HUES6 (cell line): ENCODE results near the gene ARMC2.

Experiments
- H3K27ac ChIP-seq: 2 replicates; pipeline ENCODE4 v1.7.0; 2013; ENCODE audit warnings: low read depth, mild to moderate bottlenecking, low read length, inconsistent platforms
- H3K27me3 ChIP-seq: 2 replicates; pipeline ENCODE4 v1.6.1; 2013; ENCODE audit warnings: low read length; ENCODE audit not compliant: control insufficient read depth, insufficient read depth
- H3K36me3 ChIP-seq: 2 replicates; pipeline ENCODE4 v1.6.1; 2013; ENCODE audit warnings: low read length; ENCODE audit not compliant: control insufficient read depth, insufficient read depth
- H3K4me1 ChIP-seq: 2 replicates; pipeline ENCODE4 v1.6.1; 2013; ENCODE audit warnings: low read length; ENCODE audit not compliant: control insufficient read depth, insufficient read depth
- H3K4me3 ChIP-seq: 2 replicates; pipeline ENCODE4 v1.5.1; 2013; ENCODE audit warnings: low read depth, low read length
- H3K9ac ChIP-seq: one replicate; pipeline ENCODE4 v1.6.1; 2013; ENCODE audit warnings: mild to moderate bottlenecking, low read length
- H3K9me3 ChIP-seq: 2 replicates; pipeline ENCODE4 v1.6.1; 2013; ENCODE audit warnings: low read depth, low read length; ENCODE audit not compliant: control insufficient read depth, insufficient read depth

Gene ARMC2

DNA sequence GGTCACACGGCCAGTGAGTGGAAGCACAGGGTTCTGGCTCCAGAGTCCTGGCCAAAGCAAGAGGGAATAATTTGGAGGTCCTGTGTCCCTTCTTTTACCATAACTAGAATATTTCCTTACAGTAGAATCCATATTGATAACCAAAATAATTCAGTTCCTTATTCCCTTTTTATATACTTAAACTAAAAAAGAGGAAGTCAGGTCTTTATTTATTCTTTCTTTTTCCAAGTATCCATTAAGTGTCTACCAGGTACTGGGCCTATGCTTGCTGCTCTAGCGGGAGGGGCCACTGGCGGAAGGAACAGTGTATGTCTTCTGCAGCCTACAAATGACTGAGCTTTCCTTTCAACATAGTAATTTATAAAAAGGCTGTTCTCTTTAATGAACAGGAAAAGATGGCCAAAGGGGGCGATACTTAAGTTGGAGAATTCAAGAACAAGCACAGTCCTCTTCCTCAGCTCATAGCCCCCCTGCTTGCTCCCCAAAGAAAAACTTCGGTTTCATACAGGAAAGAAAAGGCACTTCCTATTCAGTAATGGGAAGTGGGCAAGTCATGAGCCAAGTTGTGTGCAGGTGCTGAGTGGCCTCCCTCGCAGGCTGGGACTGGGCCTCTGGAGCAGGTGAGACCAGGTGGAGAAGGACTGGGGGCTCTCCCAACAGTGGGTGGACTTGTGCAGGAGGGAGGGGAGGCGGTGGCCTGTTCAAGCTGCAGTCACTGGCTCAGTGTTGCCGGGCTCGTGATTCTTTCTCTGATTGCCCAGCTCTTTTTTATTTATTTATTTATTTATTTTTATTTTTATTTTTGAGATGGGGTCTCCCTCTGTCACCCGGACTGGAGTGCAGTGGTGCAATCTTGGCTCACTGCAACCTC is 110.9 kb downstream of the ARMC2 start:
- no peaks in the 10 kb centered on the region for H3K4me1 ChIP-seq
- no peaks in the 10 kb centered on the region for H3K27me3 ChIP-seq
- H3K4me3 ChIP-seq: no peak overlapping the region
- no peaks in the 10 kb centered on the region for H3K36me3 ChIP-seq
- no peak overlapping the region for H3K27ac ChIP-seq
- no peak overlapping the region for H3K9ac ChIP-seq
- H3K9me3 ChIP-seq: no peaks in the 10 kb centered on the region

DNA sequence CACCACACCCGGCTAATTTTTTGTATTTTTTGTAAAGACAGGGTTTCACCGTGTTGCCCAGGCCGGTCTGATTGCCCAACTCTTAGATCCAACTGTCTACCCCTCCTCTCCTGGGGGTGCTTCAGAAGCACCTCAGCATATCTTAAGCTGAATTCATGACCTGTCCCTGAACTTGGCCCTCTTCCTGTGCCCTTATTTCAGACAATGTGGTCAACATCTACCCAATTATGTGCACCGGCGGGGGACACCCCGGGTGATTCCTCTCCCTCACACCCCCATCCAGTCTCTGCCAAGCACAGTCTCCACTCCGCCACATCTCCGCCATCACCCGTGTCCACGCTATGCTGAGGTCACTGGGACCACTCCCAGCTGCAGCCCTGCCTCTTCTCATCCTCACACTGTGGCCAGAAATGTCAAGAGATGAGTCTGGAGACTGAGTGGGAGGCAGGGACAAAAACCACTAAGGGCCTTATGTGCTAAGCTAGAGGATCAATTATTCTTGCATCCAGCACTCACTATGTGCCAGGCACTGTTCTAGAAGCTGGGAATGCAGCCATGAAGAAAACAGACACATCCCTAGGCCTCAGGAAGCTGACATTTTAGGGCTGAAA is 111.9 kb downstream of the ARMC2 start:
- no peak overlapping the region for H3K4me3 ChIP-seq
- H3K9ac ChIP-seq: no peak overlapping the region
- no peaks in the 10 kb centered on the region for H3K36me3 ChIP-seq
- no peaks in the 10 kb centered on the region for H3K27me3 ChIP-seq
- H3K4me1 ChIP-seq: peaks cover 2% of the 10 kb centered on the region; the same call in 1 of the 2 replicates
- no peaks in the 10 kb centered on the region for H3K9me3 ChIP-seq
- no peak overlapping the region for H3K27ac ChIP-seq

GRCh38 chr6:108960601-108961000 is 112.4 kb downstream of the ARMC2 start:
- Histone ChIP-seq H3K4me3 (no peak overlapping the region), H3K9me3 (no peaks in the 10 kb centered on the region), H3K4me1 (peaks cover 6% of the 10 kb centered on the region), H3K36me3 (no peaks in the 10 kb centered on the region), H3K9ac (no peak overlapping the region), H3K27ac (no peak overlapping the region), H3K27me3 (no peaks in the 10 kb centered on the region)

DNA sequence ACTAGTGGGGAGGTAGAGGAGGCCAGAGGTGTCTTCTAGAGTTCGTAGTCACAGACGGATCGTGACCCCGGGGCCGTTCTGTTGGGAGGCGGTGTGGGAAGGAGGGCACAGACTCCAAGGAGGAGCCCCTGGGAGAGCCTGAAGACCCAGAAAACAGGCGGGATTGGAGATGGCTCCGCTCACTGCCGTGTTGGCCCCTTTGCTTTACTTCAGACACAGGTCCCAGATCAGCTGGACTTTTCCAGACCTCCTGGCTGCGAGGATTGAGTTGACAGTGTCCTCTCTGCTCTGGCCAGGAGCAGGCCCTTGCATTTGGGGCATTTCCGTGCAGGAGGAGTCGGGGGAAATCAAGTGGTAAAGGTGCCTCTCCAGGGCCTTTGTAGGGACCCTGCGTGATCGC is 112.9 kb downstream of the ARMC2 start:
- H3K4me3 ChIP-seq: no peak overlapping the region
- no peaks in the 10 kb centered on the region for H3K9me3 ChIP-seq
- peaks cover 9% of the 10 kb centered on the region for H3K4me1 ChIP-seq
- H3K36me3 ChIP-seq: no peaks in the 10 kb centered on the region
- no peak overlapping the region for H3K27ac ChIP-seq
- no peaks in the 10 kb centered on the region for H3K27me3 ChIP-seq
- no peak overlapping the region for H3K9ac ChIP-seq

- H3K9ac ChIP-seq: no peak overlapping the region
- peaks cover 18% of the 10 kb centered on the region for H3K4me1 ChIP-seq
- H3K36me3 ChIP-seq: no peaks in the 10 kb centered on the region
- H3K27ac ChIP-seq: no peak overlapping the region
- no peak overlapping the region for H3K4me3 ChIP-seq
- H3K9me3 ChIP-seq: no peaks in the 10 kb centered on the region
- no peaks in the 10 kb centered on the region for H3K27me3 ChIP-seq
Observed at GRCh38 chr6:108961985-108962384, 113.8 kb downstream of the ARMC2 start.

- Histone ChIP-seq H3K4me1 (peaks cover 28% of the 10 kb centered on the region), H3K9me3 (no peaks in the 10 kb centered on the region), H3K9ac (no peak overlapping the region), H3K4me3 (no peak overlapping the region), H3K27ac (no peak overlapping the region), H3K27me3 (no peaks in the 10 kb centered on the region), H3K36me3 (no peaks in the 10 kb centered on the region)
Observed at GRCh38 chr6:108966251-108966650, 118.0 kb downstream of the ARMC2 start.

GRCh38 chr6:108966855-108967755 is 118.9 kb downstream of the ARMC2 start:
- no peak overlapping the region for H3K9ac ChIP-seq
- peaks cover 28% of the 10 kb centered on the region for H3K4me1 ChIP-seq
- no peak overlapping the region; the same call in 1 of the 2 replicates for H3K4me3 ChIP-seq
- peak overlapping the region; percentile 69; the same call in 1 of the 2 replicates for H3K27ac ChIP-seq
- no peaks in the 10 kb centered on the region for H3K9me3 ChIP-seq
- no peaks in the 10 kb centered on the region for H3K36me3 ChIP-seq
- H3K27me3 ChIP-seq: no peaks in the 10 kb centered on the region

GRCh38 chr6:108968325-108969316 is 120.4 kb downstream of the ARMC2 start:
- Histone ChIP-seq H3K4me3 (no peak overlapping the region), H3K9me3 (no peaks in the 10 kb centered on the region), H3K27me3 (no peaks in the 10 kb centered on the region), H3K27ac (no peak overlapping the region), H3K36me3 (no peaks in the 10 kb centered on the region), H3K9ac (no peak overlapping the region), H3K4me1 (peaks cover 28% of the 10 kb centered on the region)

GRCh38 chr6:108969776-108970175 is 121.6 kb downstream of the ARMC2 start:
- Histone ChIP-seq H3K4me1 (peaks cover 28% of the 10 kb centered on the region), H3K36me3 (no peaks in the 10 kb centered on the region), H3K27ac (no peak overlapping the region), H3K9me3 (no peaks in the 10 kb centered on the region), H3K9ac (no peak overlapping the region), H3K27me3 (no peaks in the 10 kb centered on the region), H3K4me3 (no peak overlapping the region)

DNA sequence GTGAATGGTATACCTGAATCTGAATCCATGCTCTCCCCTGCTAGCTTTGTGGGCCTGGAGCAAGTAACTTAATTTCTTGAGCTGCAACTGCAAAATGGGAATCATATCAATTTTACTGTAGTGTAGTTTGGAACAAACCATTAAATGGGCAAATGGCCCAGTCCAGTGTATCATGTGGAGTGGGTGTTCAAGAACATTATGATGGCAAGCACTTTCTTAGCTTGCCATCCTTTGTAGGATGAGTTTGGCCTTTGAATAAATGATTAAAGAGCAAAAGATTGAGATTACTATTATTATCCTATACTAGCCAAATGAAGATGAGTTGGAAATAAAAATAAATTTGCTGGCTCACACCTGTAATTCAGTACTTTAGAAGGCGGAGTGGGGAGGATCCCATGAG is 126.0 kb downstream of the ARMC2 start:
- H3K9ac ChIP-seq: no peak overlapping the region
- no peaks in the 10 kb centered on the region for H3K9me3 ChIP-seq
- H3K27ac ChIP-seq: no peak overlapping the region
- no peaks in the 10 kb centered on the region for H3K36me3 ChIP-seq
- H3K4me3 ChIP-seq: no peak overlapping the region
- no peaks in the 10 kb centered on the region for H3K4me1 ChIP-seq
- no peaks in the 10 kb centered on the region for H3K27me3 ChIP-seq
